Measurements from ENCODE around the gene TBX6. TPM values are rescaled to one million over a fixed set of nuclear protein-coding genes. Genes with fewer than 3 reads are reported as not detected.

The TBX6 gene
- total RNA-seq, 2 donors from 2014 or later = 0.43 TPM; not detected in 1

- Histone ChIP-seq H3K36me3 (peaks cover 71% of the 10 kb centered on the region), H3K9me3 (no peaks in the 10 kb centered on the region), H3K4me1 (peaks cover 0 to 58% of the 10 kb centered on the region in 2 donors), H3K4me3 (no peak overlapping the region), H3K27ac (peak overlapping the region; percentile 71 to 96), H3K27me3 (no peaks in the 10 kb centered on the region)
- TF ChIP-seq CTCF (IDR thresholded peaks at IDR 0.05) = no peak
- DNase-seq (ENCODE audit: low spot score) = no peak
Measured at GRCh38 chr16:30070490-30070889, 21.2 kb downstream of the TBX6 start.

GRCh38 chr16:30069611-30070462 is 21.9 kb downstream of the TBX6 start:
- Histone ChIP-seq H3K27ac (peak overlapping the region; percentile 71 to 96), H3K4me3 (peak overlapping the region in 1 of 2 donors; percentile 19), H3K9me3 (no peaks in the 10 kb centered on the region), H3K27me3 (no peaks in the 10 kb centered on the region), H3K4me1 (peaks cover 0 to 51% of the 10 kb centered on the region in 2 donors), H3K36me3 (peaks cover 71% of the 10 kb centered on the region)
- no peak for TF ChIP-seq CTCF (IDR thresholded peaks at IDR 0.05)
- no peak for DNase-seq (ENCODE audit: low spot score)

GRCh38 chr16:30068750-30069610 is 22.7 kb downstream of the TBX6 start:
- Histone ChIP-seq H3K4me1 (peaks cover 0 to 53% of the 10 kb centered on the region in 2 donors), H3K4me3 (peak overlapping the region in 1 of 2 donors; percentile 19), H3K9me3 (no peaks in the 10 kb centered on the region), H3K36me3 (peaks cover 71% of the 10 kb centered on the region), H3K27me3 (no peaks in the 10 kb centered on the region), H3K27ac (peak overlapping the region; percentile 71 to 96)
- no peak for DNase-seq (ENCODE audit: low spot score)
- TF ChIP-seq CTCF (IDR thresholded peaks at IDR 0.05) = peak in 1 of 2 donors; percentile 37

GRCh38 chr16:30068333-30068732 is 23.4 kb downstream of the TBX6 start:
- DNase-seq (ENCODE audit: low spot score) = no peak
- H3K9me3 ChIP-seq = no peaks in the 10 kb centered on the region
- peaks cover 0 to 59% of the 10 kb centered on the region in 2 donors for H3K4me1 ChIP-seq
- H3K4me3 ChIP-seq = peak overlapping the region in 1 of 2 donors; percentile 7
- TF ChIP-seq CTCF (IDR thresholded peaks at IDR 0.05) = no peak
- peaks cover 71% of the 10 kb centered on the region for H3K36me3 ChIP-seq
- no peaks in the 10 kb centered on the region for H3K27me3 ChIP-seq
- H3K27ac ChIP-seq = peak overlapping the region; percentile 71 to 96

GRCh38 chr16:30067584-30067916 is 24.2 kb downstream of the TBX6 start:
- Histone ChIP-seq H3K27ac (peak overlapping the region; percentile 96 to 100), H3K4me3 (peak overlapping the region; percentile 81 to 91), H3K36me3 (peaks cover 65% of the 10 kb centered on the region), H3K4me1 (peaks cover 0 to 63% of the 10 kb centered on the region in 2 donors), H3K9me3 (no peaks in the 10 kb centered on the region), H3K27me3 (no peaks in the 10 kb centered on the region)
- DNase-seq (ENCODE audit: low spot score) = no peak
- no peak for TF ChIP-seq CTCF (IDR thresholded peaks at IDR 0.05)
